WTC11 (cell line): ENCODE measurements around the gene D2HGDH. TPM values are rescaled to one million over a fixed set of nuclear protein-coding genes. Genes with fewer than 3 reads are reported as not detected.

Source experiments
- ATAC-seq: fragments of 200-7000 bp; cut with Tn5 transposase; 2 replicates; pipeline ENCODE4 v1.10.0; 2021; ENCODE audit warnings: mild to moderate bottlenecking, moderate library complexity
- CTCF ChIA-PET: fragments of 300-600 bp; sonication (Branson Sonifier 250); formaldehyde crosslinking; loops from one replicate; lab custom pipeline; 2021; ENCODE audit warnings: antibody characterized with exemption; lab: Charles Lee
- POLR2A ChIA-PET: fragments of 350-600 bp; sonication (Branson Sonifier 250); formaldehyde crosslinking; loops from one replicate; lab custom pipeline; 2021; ENCODE audit warnings: antibody characterized with exemption; lab: Charles Lee
- DNase-seq: peaks from one replicate; pipeline ENCODE4 v3.0.0; 2021; ENCODE audit warnings: low spot score
- H3K27ac Mint-ChIP-seq: 2 replicates; pipeline ENCODE4 v1.8.0; 2021; ENCODE audit warnings: mixed read lengths
- H3K27me3 Mint-ChIP-seq: 2 replicates; pipeline ENCODE4 v1.8.0; 2021; ENCODE audit warnings: low read depth, mild to moderate bottlenecking, moderate library complexity, mixed read lengths
- H3K36me3 Mint-ChIP-seq: 2 replicates; pipeline ENCODE4 v1.8.0; 2021; ENCODE audit warnings: mixed read lengths
- H3K4me1 Mint-ChIP-seq: 2 replicates; pipeline ENCODE4 v1.8.0; 2022; ENCODE audit warnings: mixed read lengths
- H3K4me3 Mint-ChIP-seq: 2 replicates; pipeline ENCODE4 v1.8.0; 2021; ENCODE audit warnings: mild to moderate bottlenecking, moderate library complexity, mixed read lengths
- H3K9me3 Mint-ChIP-seq: 2 replicates; pipeline ENCODE4 v1.8.0; 2021; ENCODE audit warnings: mixed read lengths
- E2F4 ChIP-seq: sonication (generic); formaldehyde crosslinking; IDR thresholded peaks from 2 replicates; pipeline ENCODE4 v1.8.1; 2022; ENCODE audit warnings: low read depth, mild to moderate bottlenecking, moderate library complexity, missing genetic modification reagents, borderline replicate concordance
- E2F5 ChIP-seq: sonication (generic); formaldehyde crosslinking; IDR thresholded peaks from 2 replicates; pipeline ENCODE4 v1.8.1; 2022; ENCODE audit warnings: mild to moderate bottlenecking, moderate library complexity, missing genetic modification reagents
- GTF2I ChIP-seq: fragments of 250-450 bp; sonication (Bioruptor Pico); conservative IDR thresholded peaks from 2 replicates; pipeline ENCODE4 v1.4.0; 2021; ENCODE audit warnings: mild to moderate bottlenecking
- IRF2 ChIP-seq: sonication (generic); formaldehyde crosslinking; IDR thresholded peaks from 2 replicates; pipeline ENCODE4 v1.8.0; 2022; ENCODE audit warnings: low read depth, missing genetic modification reagents, borderline replicate concordance
- KAT7 ChIP-seq: sonication (generic); formaldehyde crosslinking; IDR thresholded peaks from 2 replicates; pipeline ENCODE4 v1.8.1; 2023; ENCODE audit warnings: missing genetic modification reagents, mild to moderate bottlenecking, borderline replicate concordance
- MLX ChIP-seq: sonication (generic); formaldehyde crosslinking; IDR thresholded peaks from 2 replicates; pipeline ENCODE4 v1.8.1; 2023; ENCODE audit warnings: mild to moderate bottlenecking, missing genetic modification reagents, moderate library complexity
- NFE2L1 ChIP-seq: sonication (generic); formaldehyde crosslinking; IDR thresholded peaks from 2 replicates; pipeline ENCODE4 v1.8.1; 2023; ENCODE audit warnings: missing genetic modification reagents
- OVOL2 ChIP-seq: fragments of 250-450 bp; sonication (Bioruptor Pico); IDR thresholded peaks from 2 replicates; pipeline ENCODE4 v1.9.0; 2021; ENCODE audit warnings: mild to moderate bottlenecking, borderline replicate concordance
- PRRX2 ChIP-seq: fragments of 250-450 bp; sonication (Bioruptor Pico); IDR thresholded peaks from 2 replicates; pipeline ENCODE4 v1.8.0; 2021; ENCODE audit warnings: mild to moderate bottlenecking
- SMAD4 ChIP-seq: sonication (generic); formaldehyde crosslinking; IDR thresholded peaks from 2 replicates; pipeline ENCODE4 v1.8.0; 2022; ENCODE audit warnings: mild to moderate bottlenecking, missing genetic modification reagents
- TP53 ChIP-seq: sonication (generic); formaldehyde crosslinking; IDR thresholded peaks from 2 replicates; pipeline ENCODE4 v1.8.1; 2023; ENCODE audit warnings: mild to moderate bottlenecking, missing genetic modification reagents
- ZNF121 ChIP-seq: sonication (generic); formaldehyde crosslinking; IDR thresholded peaks from 2 replicates; pipeline ENCODE4 v1.8.0; 2023; ENCODE audit warnings: missing genetic modification reagents
- ZNF232 ChIP-seq: sonication (generic); formaldehyde crosslinking; IDR thresholded peaks from 2 replicates; pipeline ENCODE4 v1.8.0; 2022; ENCODE audit warnings: mild to moderate bottlenecking, missing genetic modification reagents
- total RNA-seq: library from RNA; stranded (reverse); gene quantifications from 3 replicates; pipeline ENCODE4 v1.2.3, GENCODE V29; 2021
- TF ChIP-seq, protein P1 (sequence below): sonication (generic); formaldehyde crosslinking; IDR thresholded peaks from 2 replicates; pipeline ENCODE4 v1.8.1; 2022; ENCODE audit warnings: missing genetic modification reagents, borderline replicate concordance
- TF ChIP-seq, protein P2 (sequence below): fragments of 250-450 bp; sonication (Bioruptor Pico); IDR thresholded peaks from 2 replicates; pipeline ENCODE4 v1.9.0; 2021; ENCODE audit warnings: mild to moderate bottlenecking
- TF ChIP-seq, protein P3 (sequence below): sonication (generic); formaldehyde crosslinking; IDR thresholded peaks from 2 replicates; pipeline ENCODE4 v1.8.0; 2023; ENCODE audit warnings: mild to moderate bottlenecking, missing genetic modification reagents
- TF ChIP-seq, protein P4 (sequence below): sonication (generic); formaldehyde crosslinking; IDR thresholded peaks from 2 replicates; pipeline ENCODE4 v1.8.0; 2023; ENCODE audit warnings: missing genetic modification reagents
- TF ChIP-seq, protein P5 (sequence below): sonication (generic); formaldehyde crosslinking; IDR thresholded peaks from 2 replicates; pipeline ENCODE4 v1.8.0; 2022; ENCODE audit warnings: missing genetic modification reagents

Gene D2HGDH
- total RNA-seq, 1 experiment from 2014 or later = 22.7 TPM

DNA sequence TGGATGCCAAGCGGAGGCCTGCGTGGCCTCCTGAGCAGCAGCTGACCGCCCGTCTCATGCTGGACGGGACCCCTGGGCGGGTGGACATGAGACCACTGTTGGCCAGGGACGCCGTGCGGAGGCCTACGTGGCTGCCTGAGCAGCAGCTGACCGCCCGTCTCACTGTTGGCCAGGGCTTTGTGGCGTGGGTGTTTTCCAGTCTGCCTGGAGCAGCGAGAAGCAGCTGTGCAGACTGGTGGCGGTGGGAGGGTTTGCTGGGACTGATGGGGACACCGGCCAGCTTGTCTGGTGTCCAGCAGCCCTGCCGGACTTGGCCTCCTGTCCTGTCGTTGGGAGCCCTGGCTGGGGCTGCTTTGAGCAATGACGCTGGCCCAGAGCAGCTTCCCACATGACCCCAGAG, 5.8 kb upstream of the D2HGDH start (continued):
- TF ChIP-seq TP53 (CRISPR knock-in tag) (no peak), ZNF232 (CRISPR knock-in tag) (no peak), GTF2I (CRISPR knock-in tag) (no peak), SMAD4 (no peak)
- TF ChIP-seq, protein P1, sequence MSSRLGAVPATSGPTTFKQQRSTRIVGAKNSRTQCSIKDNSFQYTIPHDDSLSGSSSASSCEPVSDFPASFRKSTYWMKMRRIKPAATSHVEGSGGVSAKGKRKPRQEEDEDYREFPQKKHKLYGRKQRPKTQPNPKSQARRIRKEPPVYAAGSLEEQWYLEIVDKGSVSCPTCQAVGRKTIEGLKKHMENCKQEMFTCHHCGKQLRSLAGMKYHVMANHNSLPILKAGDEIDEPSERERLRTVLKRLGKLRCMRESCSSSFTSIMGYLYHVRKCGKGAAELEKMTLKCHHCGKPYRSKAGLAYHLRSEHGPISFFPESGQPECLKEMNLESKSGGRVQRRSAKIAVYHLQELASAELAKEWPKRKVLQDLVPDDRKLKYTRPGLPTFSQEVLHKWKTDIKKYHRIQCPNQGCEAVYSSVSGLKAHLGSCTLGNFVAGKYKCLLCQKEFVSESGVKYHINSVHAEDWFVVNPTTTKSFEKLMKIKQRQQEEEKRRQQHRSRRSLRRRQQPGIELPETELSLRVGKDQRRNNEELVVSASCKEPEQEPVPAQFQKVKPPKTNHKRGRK = no peak

GRCh38 chr2:241729868-241730267, 4.6 kb upstream of the D2HGDH start:
- no peak for ATAC-seq
- H3K27me3 Mint-ChIP-seq = peaks cover 8% of the 10 kb centered on the region
- DNase-seq = no peak
- H3K4me1 Mint-ChIP-seq = no peaks in the 10 kb centered on the region
- H3K4me3 Mint-ChIP-seq = no peak overlapping the region
- peaks cover 6% of the 10 kb centered on the region; the same call in 1 of the 2 replicates for H3K9me3 Mint-ChIP-seq
- ChIA-PET POLR2A (no interaction called here), CTCF (no interaction called here)
- H3K36me3 Mint-ChIP-seq = peaks cover 14% of the 10 kb centered on the region
- H3K27ac Mint-ChIP-seq = no peak overlapping the region
- no peak for TF ChIP-seq ZNF121
- no peak for TF ChIP-seq NFE2L1 (CRISPR knock-in tag)
- TF ChIP-seq, protein P2, sequence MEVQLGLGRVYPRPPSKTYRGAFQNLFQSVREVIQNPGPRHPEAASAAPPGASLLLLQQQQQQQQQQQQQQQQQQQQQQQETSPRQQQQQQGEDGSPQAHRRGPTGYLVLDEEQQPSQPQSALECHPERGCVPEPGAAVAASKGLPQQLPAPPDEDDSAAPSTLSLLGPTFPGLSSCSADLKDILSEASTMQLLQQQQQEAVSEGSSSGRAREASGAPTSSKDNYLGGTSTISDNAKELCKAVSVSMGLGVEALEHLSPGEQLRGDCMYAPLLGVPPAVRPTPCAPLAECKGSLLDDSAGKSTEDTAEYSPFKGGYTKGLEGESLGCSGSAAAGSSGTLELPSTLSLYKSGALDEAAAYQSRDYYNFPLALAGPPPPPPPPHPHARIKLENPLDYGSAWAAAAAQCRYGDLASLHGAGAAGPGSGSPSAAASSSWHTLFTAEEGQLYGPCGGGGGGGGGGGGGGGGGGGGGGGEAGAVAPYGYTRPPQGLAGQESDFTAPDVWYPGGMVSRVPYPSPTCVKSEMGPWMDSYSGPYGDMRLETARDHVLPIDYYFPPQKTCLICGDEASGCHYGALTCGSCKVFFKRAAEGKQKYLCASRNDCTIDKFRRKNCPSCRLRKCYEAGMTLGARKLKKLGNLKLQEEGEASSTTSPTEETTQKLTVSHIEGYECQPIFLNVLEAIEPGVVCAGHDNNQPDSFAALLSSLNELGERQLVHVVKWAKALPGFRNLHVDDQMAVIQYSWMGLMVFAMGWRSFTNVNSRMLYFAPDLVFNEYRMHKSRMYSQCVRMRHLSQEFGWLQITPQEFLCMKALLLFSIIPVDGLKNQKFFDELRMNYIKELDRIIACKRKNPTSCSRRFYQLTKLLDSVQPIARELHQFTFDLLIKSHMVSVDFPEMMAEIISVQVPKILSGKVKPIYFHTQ = no peak
- TF ChIP-seq, protein P3, sequence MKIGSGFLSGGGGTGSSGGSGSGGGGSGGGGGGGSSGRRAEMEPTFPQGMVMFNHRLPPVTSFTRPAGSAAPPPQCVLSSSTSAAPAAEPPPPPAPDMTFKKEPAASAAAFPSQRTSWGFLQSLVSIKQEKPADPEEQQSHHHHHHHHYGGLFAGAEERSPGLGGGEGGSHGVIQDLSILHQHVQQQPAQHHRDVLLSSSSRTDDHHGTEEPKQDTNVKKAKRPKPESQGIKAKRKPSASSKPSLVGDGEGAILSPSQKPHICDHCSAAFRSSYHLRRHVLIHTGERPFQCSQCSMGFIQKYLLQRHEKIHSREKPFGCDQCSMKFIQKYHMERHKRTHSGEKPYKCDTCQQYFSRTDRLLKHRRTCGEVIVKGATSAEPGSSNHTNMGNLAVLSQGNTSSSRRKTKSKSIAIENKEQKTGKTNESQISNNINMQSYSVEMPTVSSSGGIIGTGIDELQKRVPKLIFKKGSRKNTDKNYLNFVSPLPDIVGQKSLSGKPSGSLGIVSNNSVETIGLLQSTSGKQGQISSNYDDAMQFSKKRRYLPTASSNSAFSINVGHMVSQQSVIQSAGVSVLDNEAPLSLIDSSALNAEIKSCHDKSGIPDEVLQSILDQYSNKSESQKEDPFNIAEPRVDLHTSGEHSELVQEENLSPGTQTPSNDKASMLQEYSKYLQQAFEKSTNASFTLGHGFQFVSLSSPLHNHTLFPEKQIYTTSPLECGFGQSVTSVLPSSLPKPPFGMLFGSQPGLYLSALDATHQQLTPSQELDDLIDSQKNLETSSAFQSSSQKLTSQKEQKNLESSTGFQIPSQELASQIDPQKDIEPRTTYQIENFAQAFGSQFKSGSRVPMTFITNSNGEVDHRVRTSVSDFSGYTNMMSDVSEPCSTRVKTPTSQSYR (CRISPR knock-in tag) = no peak
- TF ChIP-seq KAT7 (CRISPR knock-in tag) = no peak
- no peak for TF ChIP-seq IRF2 (CRISPR knock-in tag)
- TF ChIP-seq E2F4 (CRISPR knock-in tag) = no peak
- TF ChIP-seq OVOL2 (CRISPR knock-in tag) = no peak
- TF ChIP-seq, protein P4, sequence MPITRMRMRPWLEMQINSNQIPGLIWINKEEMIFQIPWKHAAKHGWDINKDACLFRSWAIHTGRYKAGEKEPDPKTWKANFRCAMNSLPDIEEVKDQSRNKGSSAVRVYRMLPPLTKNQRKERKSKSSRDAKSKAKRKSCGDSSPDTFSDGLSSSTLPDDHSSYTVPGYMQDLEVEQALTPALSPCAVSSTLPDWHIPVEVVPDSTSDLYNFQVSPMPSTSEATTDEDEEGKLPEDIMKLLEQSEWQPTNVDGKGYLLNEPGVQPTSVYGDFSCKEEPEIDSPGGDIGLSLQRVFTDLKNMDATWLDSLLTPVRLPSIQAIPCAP (CRISPR knock-in tag) = no peak
- no peak for TF ChIP-seq PRRX2 (CRISPR knock-in tag)
- no peak for TF ChIP-seq MLX (CRISPR knock-in tag)
- TF ChIP-seq E2F5 = no peak
- TF ChIP-seq, protein P5, sequence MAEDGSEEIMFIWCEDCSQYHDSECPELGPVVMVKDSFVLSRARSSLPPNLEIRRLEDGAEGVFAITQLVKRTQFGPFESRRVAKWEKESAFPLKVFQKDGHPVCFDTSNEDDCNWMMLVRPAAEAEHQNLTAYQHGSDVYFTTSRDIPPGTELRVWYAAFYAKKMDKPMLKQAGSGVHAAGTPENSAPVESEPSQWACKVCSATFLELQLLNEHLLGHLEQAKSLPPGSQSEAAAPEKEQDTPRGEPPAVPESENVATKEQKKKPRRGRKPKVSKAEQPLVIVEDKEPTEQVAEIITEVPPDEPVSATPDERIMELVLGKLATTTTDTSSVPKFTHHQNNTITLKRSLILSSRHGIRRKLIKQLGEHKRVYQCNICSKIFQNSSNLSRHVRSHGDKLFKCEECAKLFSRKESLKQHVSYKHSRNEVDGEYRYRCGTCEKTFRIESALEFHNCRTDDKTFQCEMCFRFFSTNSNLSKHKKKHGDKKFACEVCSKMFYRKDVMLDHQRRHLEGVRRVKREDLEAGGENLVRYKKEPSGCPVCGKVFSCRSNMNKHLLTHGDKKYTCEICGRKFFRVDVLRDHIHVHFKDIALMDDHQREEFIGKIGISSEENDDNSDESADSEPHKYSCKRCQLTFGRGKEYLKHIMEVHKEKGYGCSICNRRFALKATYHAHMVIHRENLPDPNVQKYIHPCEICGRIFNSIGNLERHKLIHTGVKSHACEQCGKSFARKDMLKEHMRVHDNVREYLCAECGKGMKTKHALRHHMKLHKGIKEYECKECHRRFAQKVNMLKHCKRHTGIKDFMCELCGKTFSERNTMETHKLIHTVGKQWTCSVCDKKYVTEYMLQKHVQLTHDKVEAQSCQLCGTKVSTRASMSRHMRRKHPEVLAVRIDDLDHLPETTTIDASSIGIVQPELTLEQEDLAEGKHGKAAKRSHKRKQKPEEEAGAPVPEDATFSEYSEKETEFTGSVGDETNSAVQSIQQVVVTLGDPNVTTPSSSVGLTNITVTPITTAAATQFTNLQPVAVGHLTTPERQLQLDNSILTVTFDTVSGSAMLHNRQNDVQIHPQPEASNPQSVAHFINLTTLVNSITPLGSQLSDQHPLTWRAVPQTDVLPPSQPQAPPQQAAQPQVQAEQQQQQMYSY (CRISPR knock-in tag) = no peak
